HepG2 (cell line): ENCODE data around the gene OR4N5. TPM values are rescaled to one million over a fixed set of nuclear protein-coding genes. Genes with fewer than 3 reads are reported as not detected.

ENCODE experiments used
- ATAC-seq: fragments of 200-7000 bp; cut with Tn5 transposase; 3 replicates; pipeline ENCODE4 v1.9.1; 2020; ENCODE audit warnings: mild to moderate bottlenecking, moderate library complexity
- BruUV-seq: library from RNA; stranded (reverse); fragments of 400-500 nt; replicated peaks from 2 replicates; lab custom pipeline; 2021; lab: Mats Ljungman, UMichigan
- CTCF ChIA-PET: fragments of 300-600 bp; formaldehyde crosslinking; extraction: SDS; loops from one replicate; lab custom pipeline; 2021; ENCODE audit warnings: low total read pairs, inconsistent platforms, low intra/inter-chr PET ratio; lab: Yijun Ruan, JAX
- POLR2A ChIA-PET: fragments of 350-600 bp; sonication (Branson Sonifier 250); formaldehyde crosslinking; loops from one replicate; lab custom pipeline; 2020; ENCODE audit warnings: antibody characterized with exemption, inconsistent platforms; lab: Yijun Ruan, JAX
- DNase-seq: peaks from one replicate; pipeline ENCODE4 v3.0.0-alpha.2; 2015; ENCODE audit warnings: low spot score
- FAIRE-seq: peaks from 3 replicates; lab custom pipeline; 2011; peaks lifted over from hg19 to GRCh38; lab: Jason Lieb, UNC
- H2AFZ ChIP-seq: one replicate; pipeline ENCODE4 v1.6.1; 2011; ENCODE audit warnings: low read length, inconsistent platforms
- H3K27ac ChIP-seq: fragments of 300-600 bp; 3 replicates; pipeline ENCODE4 v1.8.0; 2011; ENCODE audit warnings: mixed run types, mild to moderate bottlenecking, mixed read lengths, low read length, inconsistent platforms; ENCODE audit not compliant: insufficient read depth; ENCODE audit errors: extremely low read length
- H3K27me3 ChIP-seq, 2 experiments: fragments of 200-600 bp in 1 of 2; 2 replicates in 1 of 2; 3 replicates in 1 of 2; pipeline versions ENCODE4 v1.6.0 to v1.8.0; 2011; ENCODE audit warnings: low read length in 2 of 2, mild to moderate bottlenecking in 2 of 2, moderate library complexity in 2 of 2, inconsistent platforms in 1 of 2; ENCODE audit not compliant: insufficient read depth in 2 of 2, control insufficient read depth in 1 of 2
- H3K36me3 ChIP-seq, 2 experiments: fragments of 200-600 bp in 1 of 2; replicated peaks in 1 of 2; 2 replicates in 1 of 2; 3 replicates in 1 of 2; pipeline versions ENCODE4 v1.5.1 to v1.8.0; 2011; ENCODE audit warnings: low read length in 2 of 2, inconsistent platforms in 1 of 2; ENCODE audit not compliant: insufficient read depth in 2 of 2, control insufficient read depth in 1 of 2
- H3K4me1 ChIP-seq: 2 replicates; pipeline ENCODE4 v1.5.1; 2012; ENCODE audit warnings: low read length, inconsistent platforms; ENCODE audit not compliant: insufficient read depth
- H3K4me2 ChIP-seq: 2 replicates; pipeline ENCODE4 v1.6.0; 2011; ENCODE audit warnings: low read depth, low read length, inconsistent platforms
- H3K4me3 ChIP-seq, 3 experiments: fragments of 200-600 bp in 1 of 3; sonication (generic), shearing (Covaris generic) in 1 of 3; replicated peaks in 1 of 3; 2 replicates each; pipeline ENCODE4 v1.5.1; 2011 to 2016; ENCODE audit warnings: low read length in 3 of 3, inconsistent platforms in 2 of 3, low read depth in 2 of 3, mild to moderate bottlenecking in 2 of 3, control low read depth in 1 of 3, mixed read lengths in 1 of 3; ENCODE audit not compliant: insufficient read depth in 1 of 3
- H3K79me2 ChIP-seq: one replicate; pipeline ENCODE4 v1.6.1; 2011; ENCODE audit warnings: low read length, inconsistent platforms; ENCODE audit not compliant: insufficient read depth
- H3K9ac ChIP-seq: 2 replicates; pipeline ENCODE4 v1.6.0; 2011; ENCODE audit warnings: mild to moderate bottlenecking, low read depth, low read length, inconsistent platforms; ENCODE audit not compliant: insufficient read depth
- H3K9me3 ChIP-seq: 2 replicates; pipeline ENCODE4 v1.5.1; 2012; ENCODE audit warnings: mild to moderate bottlenecking, low read length
- H4K20me1 ChIP-seq: 2 replicates; pipeline ENCODE4 v1.6.0; 2011; ENCODE audit warnings: inconsistent platforms, mild to moderate bottlenecking, low read length, moderate library complexity; ENCODE audit not compliant: insufficient read depth
- ELF3 ChIP-seq: IDR thresholded peaks from 2 replicates; pipeline ENCODE4 v1.6.1; 2016; ENCODE audit warnings: missing genetic modification reagents, missing compliant biosample characterization
- FIP1L1 ChIP-seq: fragments of 200-400 bp; formaldehyde crosslinking; IDR thresholded peaks from 2 replicates; pipeline ENCODE4 v1.6.1; 2018; ENCODE audit warnings: low read depth, mild to moderate bottlenecking, low read length, moderate library complexity, borderline replicate concordance; ENCODE audit not compliant: insufficient read depth
- HHEX ChIP-seq: IDR thresholded peaks from 2 replicates; pipeline ENCODE4 v1.6.1; 2016; ENCODE audit warnings: control low read depth
- HOXA9 ChIP-seq: sonication (generic); formaldehyde crosslinking; IDR thresholded peaks from 2 replicates; pipeline ENCODE4 v1.8.1; 2022; ENCODE audit warnings: missing genetic modification reagents, mild to moderate bottlenecking, moderate library complexity, borderline replicate concordance
- KDM3A ChIP-seq: IDR thresholded peaks from 2 replicates; pipeline ENCODE4 v1.6.1; 2018; ENCODE audit warnings: low read depth, missing compliant biosample characterization
- NFATC3 ChIP-seq: sonication (generic); formaldehyde crosslinking; IDR thresholded peaks from 2 replicates; pipeline ENCODE4 v1.5.1; 2020; ENCODE audit warnings: mild to moderate bottlenecking, missing genetic modification reagents
- SCMH1 ChIP-seq: sonication (generic); formaldehyde crosslinking; IDR thresholded peaks from 2 replicates; pipeline ENCODE4 v1.9.0; 2021; ENCODE audit warnings: missing genetic modification reagents, mild to moderate bottlenecking, borderline replicate concordance
- SETDB1 ChIP-seq: sonication (generic); formaldehyde crosslinking; IDR thresholded peaks from 2 replicates; pipeline ENCODE4 v1.5.1; 2020; ENCODE audit warnings: missing genetic modification reagents, mild to moderate bottlenecking, borderline replicate concordance
- TBL1XR1 ChIP-seq: fragments of 150-350 bp; IDR thresholded peaks from 2 replicates; pipeline ENCODE4 v1.6.1; 2014; ENCODE audit warnings: borderline replicate concordance, low read length; ENCODE audit not compliant: partially characterized antibody
- TRIM22 ChIP-seq: fragments of 450-650 bp; IDR thresholded peaks from 2 replicates; pipeline ENCODE4 v1.6.1; 2017
- WIZ ChIP-seq: sonication (generic); formaldehyde crosslinking; IDR thresholded peaks from 2 replicates; pipeline ENCODE4 v1.5.1; 2020; ENCODE audit warnings: mild to moderate bottlenecking, missing genetic modification reagents
- ZBTB8A ChIP-seq: sonication (generic); formaldehyde crosslinking; IDR thresholded peaks from 2 replicates; pipeline ENCODE4 v1.4.0; 2020; ENCODE audit warnings: mild to moderate bottlenecking, low read depth, missing genetic modification reagents, borderline replicate concordance
- ZNF12 ChIP-seq: sonication (generic); formaldehyde crosslinking; IDR thresholded peaks from 2 replicates; pipeline ENCODE4 v1.5.0; 2020; ENCODE audit warnings: missing genetic modification reagents
- ZNF232 ChIP-seq: sonication (generic); formaldehyde crosslinking; IDR thresholded peaks from 2 replicates; pipeline ENCODE4 v1.4.0; 2020; ENCODE audit warnings: missing genetic modification reagents, borderline replicate concordance
- WGBS: methylation state at CpG from one replicate; pipeline ENCODE4 v1.1.6; 2017; ENCODE audit warnings: low lambda C conversion rate; 5-methylcytosine and 5-hydroxymethylcytosine counted together
- in situ Hi-C: cut with HindIII; loops from 2 replicates; pipeline ENCODE4 v1.10.0; 2017; ENCODE audit warnings: low pct_unique_long_range_greater_than_20kb; ENCODE audit not compliant: extremely low pct_ligation_motif_present
- intact Hi-C: fragments of 100-400 bp; cut with micrococcal nuclease; formaldehyde crosslinking; loops from one replicate; pipeline ENCODE4 v1.10.0; 2022; ENCODE audit not compliant: unreplicated experiment
- polyA plus RNA-seq, 8 experiments: library from polyadenylated mRNA; depleted of rRNA in 3 of 8; stranded (reverse) in 7 of 8; unstranded in 1 of 8; fragments of >200 nt; fragmentation: Illumina TruSeq in 4 of 8; extraction: Trizol in 4 of 8; gene quantifications; 2 replicates each; pipeline versions ENCODE4 v1.2.1 to v1.2.3, GENCODE V29; 2011 to 2016; ENCODE audit warnings: low read depth in 4 of 8, missing spikeins in 1 of 8, mixed read lengths in 1 of 8; ENCODE audit not compliant: insufficient read depth in 1 of 8
- total RNA-seq, 5 experiments: library from RNA; depleted of rRNA; stranded (reverse); fragments of >200 nt; fragmentation: Illumina TruSeq; extraction: Trizol; gene quantifications; 2 replicates each; pipeline ENCODE4 v1.2.3, GENCODE V29; 2016; ENCODE audit warnings: low read depth in 1 of 5
- TF ChIP-seq, protein P1 (sequence below): sonication (generic); formaldehyde crosslinking; IDR thresholded peaks from 2 replicates; pipeline ENCODE4 v1.9.0; 2021; ENCODE audit warnings: mild to moderate bottlenecking, missing genetic modification reagents
- TF ChIP-seq, protein P2 (sequence below), 2 experiments: sonication (generic) in 1 of 2; formaldehyde crosslinking in 1 of 2; IDR thresholded peaks; 2 replicates each; pipeline versions ENCODE4 v1.5.1 to v1.6.1; 2011 to 2020; ENCODE audit warnings: borderline replicate concordance in 1 of 2, low read depth in 1 of 2, low read length in 1 of 2, mild to moderate bottlenecking in 1 of 2, missing genetic modification reagents in 1 of 2, moderate library complexity in 1 of 2

Gene OR4N5
- total and polyA plus RNA-seq, 2 of the 13 experiments (the other 11 are each of a cell fraction or from before 2014, with no cell fraction given), result not detected

DNA sequence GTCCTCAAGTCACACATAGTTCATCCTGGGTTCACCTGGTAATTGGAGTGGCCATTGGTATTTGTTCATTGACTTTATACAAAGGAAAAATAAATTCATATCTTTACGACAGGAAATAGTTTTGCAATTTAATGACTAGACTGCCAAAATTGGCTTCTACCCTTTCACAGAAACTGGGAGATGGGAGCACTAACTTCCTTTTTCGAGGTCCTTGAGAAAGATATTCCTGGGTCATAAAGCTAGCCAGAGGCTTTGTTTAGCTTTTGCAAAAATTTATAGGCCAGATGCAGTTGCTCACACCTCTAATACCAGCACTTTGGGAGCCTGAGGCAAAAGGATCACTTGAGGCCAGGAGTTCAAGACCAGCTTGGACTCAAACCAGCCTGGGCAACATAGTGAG, 41.9 kb downstream of the OR4N5 start:
- no TSS peak for BruUV-seq
- in situ Hi-C loops, result no loop called here
- H3K79me2 ChIP-seq, result no peaks in the 10 kb centered on the region
- no peak overlapping the region for H3K4me2 ChIP-seq
- no peak overlapping the region for H3K4me3 ChIP-seq
- 4% methylated on average over 2 of the region's 2 CpGs for WGBS
- ChIA-PET POLR2A (no interaction called here), CTCF (no interaction called here)
- intact Hi-C loops, result no loop called here
- H3K27me3 ChIP-seq, result no peaks in the 10 kb centered on the region
- no peaks in the 10 kb centered on the region for H3K4me1 ChIP-seq
- H4K20me1 ChIP-seq, result no peaks in the 10 kb centered on the region
- no peak for FAIRE-seq
- no peak overlapping the region for H3K9ac ChIP-seq
- H3K9me3 ChIP-seq, result no peaks in the 10 kb centered on the region
- H2AFZ ChIP-seq, result no peak overlapping the region
- ATAC-seq, result no peak
- no peak overlapping the region for H3K27ac ChIP-seq
- DNase-seq, result no peak
- H3K36me3 ChIP-seq, result no peaks in the 10 kb centered on the region
- TF ChIP-seq WIZ (CRISPR knock-in tag), result no peak
- TF ChIP-seq SETDB1, result no peak
- TF ChIP-seq TBL1XR1, result no peak
- TF ChIP-seq ZNF12, result no peak
- no peak for TF ChIP-seq ELF3
- TF ChIP-seq ZBTB8A (CRISPR knock-in tag), result no peak
- TF ChIP-seq FIP1L1, result no peak
- TF ChIP-seq KDM3A (CRISPR knock-in tag), result no peak
- TF ChIP-seq, protein P1, sequence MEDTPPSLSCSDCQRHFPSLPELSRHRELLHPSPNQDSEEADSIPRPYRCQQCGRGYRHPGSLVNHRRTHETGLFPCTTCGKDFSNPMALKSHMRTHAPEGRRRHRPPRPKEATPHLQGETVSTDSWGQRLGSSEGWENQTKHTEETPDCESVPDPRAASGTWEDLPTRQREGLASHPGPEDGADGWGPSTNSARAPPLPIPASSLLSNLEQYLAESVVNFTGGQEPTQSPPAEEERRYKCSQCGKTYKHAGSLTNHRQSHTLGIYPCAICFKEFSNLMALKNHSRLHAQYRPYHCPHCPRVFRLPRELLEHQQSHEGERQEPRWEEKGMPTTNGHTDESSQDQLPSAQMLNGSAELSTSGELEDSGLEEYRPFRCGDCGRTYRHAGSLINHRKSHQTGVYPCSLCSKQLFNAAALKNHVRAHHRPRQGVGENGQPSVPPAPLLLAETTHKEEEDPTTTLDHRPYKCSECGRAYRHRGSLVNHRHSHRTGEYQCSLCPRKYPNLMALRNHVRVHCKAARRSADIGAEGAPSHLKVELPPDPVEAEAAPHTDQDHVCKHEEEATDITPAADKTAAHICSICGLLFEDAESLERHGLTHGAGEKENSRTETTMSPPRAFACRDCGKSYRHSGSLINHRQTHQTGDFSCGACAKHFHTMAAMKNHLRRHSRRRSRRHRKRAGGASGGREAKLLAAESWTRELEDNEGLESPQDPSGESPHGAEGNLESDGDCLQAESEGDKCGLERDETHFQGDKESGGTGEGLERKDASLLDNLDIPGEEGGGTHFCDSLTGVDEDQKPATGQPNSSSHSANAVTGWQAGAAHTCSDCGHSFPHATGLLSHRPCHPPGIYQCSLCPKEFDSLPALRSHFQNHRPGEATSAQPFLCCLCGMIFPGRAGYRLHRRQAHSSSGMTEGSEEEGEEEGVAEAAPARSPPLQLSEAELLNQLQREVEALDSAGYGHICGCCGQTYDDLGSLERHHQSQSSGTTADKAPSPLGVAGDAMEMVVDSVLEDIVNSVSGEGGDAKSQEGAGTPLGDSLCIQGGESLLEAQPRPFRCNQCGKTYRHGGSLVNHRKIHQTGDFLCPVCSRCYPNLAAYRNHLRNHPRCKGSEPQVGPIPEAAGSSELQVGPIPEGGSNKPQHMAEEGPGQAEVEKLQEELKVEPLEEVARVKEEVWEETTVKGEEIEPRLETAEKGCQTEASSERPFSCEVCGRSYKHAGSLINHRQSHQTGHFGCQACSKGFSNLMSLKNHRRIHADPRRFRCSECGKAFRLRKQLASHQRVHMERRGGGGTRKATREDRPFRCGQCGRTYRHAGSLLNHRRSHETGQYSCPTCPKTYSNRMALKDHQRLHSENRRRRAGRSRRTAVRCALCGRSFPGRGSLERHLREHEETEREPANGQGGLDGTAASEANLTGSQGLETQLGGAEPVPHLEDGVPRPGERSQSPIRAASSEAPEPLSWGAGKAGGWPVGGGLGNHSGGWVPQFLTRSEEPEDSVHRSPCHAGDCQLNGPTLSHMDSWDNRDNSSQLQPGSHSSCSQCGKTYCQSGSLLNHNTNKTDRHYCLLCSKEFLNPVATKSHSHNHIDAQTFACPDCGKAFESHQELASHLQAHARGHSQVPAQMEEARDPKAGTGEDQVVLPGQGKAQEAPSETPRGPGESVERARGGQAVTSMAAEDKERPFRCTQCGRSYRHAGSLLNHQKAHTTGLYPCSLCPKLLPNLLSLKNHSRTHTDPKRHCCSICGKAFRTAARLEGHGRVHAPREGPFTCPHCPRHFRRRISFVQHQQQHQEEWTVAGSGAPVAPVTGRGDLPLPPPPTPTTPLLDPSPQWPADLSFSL (CRISPR knock-in tag), result no peak
- no peak for TF ChIP-seq HHEX (CRISPR knock-in tag)
- no peak for TF ChIP-seq HOXA9
- no peak for TF ChIP-seq SCMH1 (CRISPR knock-in tag)
- TF ChIP-seq, protein P2, sequence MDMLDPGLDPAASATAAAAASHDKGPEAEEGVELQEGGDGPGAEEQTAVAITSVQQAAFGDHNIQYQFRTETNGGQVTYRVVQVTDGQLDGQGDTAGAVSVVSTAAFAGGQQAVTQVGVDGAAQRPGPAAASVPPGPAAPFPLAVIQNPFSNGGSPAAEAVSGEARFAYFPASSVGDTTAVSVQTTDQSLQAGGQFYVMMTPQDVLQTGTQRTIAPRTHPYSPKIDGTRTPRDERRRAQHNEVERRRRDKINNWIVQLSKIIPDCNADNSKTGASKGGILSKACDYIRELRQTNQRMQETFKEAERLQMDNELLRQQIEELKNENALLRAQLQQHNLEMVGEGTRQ (IDR thresholded peaks at IDR 0.05; ENCODE audit: low read depth, low read length), result no peak
- TF ChIP-seq, protein P2 (CRISPR knock-in tag; IDR thresholded peaks at IDR 0.05; ENCODE audit: borderline replicate concordance), result no peak
- no peak for TF ChIP-seq NFATC3 (CRISPR knock-in tag)
- TF ChIP-seq ZNF232, result no peak
- TF ChIP-seq TRIM22, result no peak
